WTC11 (cell line): ENCODE data around the gene HNF1B. TPM values are rescaled to one million over a fixed set of nuclear protein-coding genes. Genes with fewer than 3 reads are reported as not detected.

Source experiments
- ATAC-seq: fragments of 200-7000 bp; cut with Tn5 transposase; 2 replicates; pipeline ENCODE4 v1.10.0; 2021; ENCODE audit warnings: mild to moderate bottlenecking, moderate library complexity
- CTCF ChIA-PET: fragments of 300-600 bp; sonication (Branson Sonifier 250); formaldehyde crosslinking; loops from one replicate; lab custom pipeline; 2021; ENCODE audit warnings: antibody characterized with exemption; lab: Charles Lee
- POLR2A ChIA-PET: fragments of 350-600 bp; sonication (Branson Sonifier 250); formaldehyde crosslinking; loops from one replicate; lab custom pipeline; 2021; ENCODE audit warnings: antibody characterized with exemption; lab: Charles Lee
- DNase-seq: peaks from one replicate; pipeline ENCODE4 v3.0.0; 2021; ENCODE audit warnings: low spot score
- H3K27ac Mint-ChIP-seq: 2 replicates; pipeline ENCODE4 v1.8.0; 2021; ENCODE audit warnings: mixed read lengths
- H3K27me3 Mint-ChIP-seq: 2 replicates; pipeline ENCODE4 v1.8.0; 2021; ENCODE audit warnings: low read depth, mild to moderate bottlenecking, moderate library complexity, mixed read lengths
- H3K36me3 Mint-ChIP-seq: 2 replicates; pipeline ENCODE4 v1.8.0; 2021; ENCODE audit warnings: mixed read lengths
- H3K4me1 Mint-ChIP-seq: 2 replicates; pipeline ENCODE4 v1.8.0; 2022; ENCODE audit warnings: mixed read lengths
- H3K4me3 Mint-ChIP-seq: 2 replicates; pipeline ENCODE4 v1.8.0; 2021; ENCODE audit warnings: mild to moderate bottlenecking, moderate library complexity, mixed read lengths
- H3K9me3 Mint-ChIP-seq: 2 replicates; pipeline ENCODE4 v1.8.0; 2021; ENCODE audit warnings: mixed read lengths
- AR ChIP-seq: fragments of 250-450 bp; sonication (Bioruptor Pico); IDR thresholded peaks from 2 replicates; pipeline ENCODE4 v1.9.0; 2021; ENCODE audit warnings: mild to moderate bottlenecking
- ATF1 ChIP-seq: sonication (generic); formaldehyde crosslinking; IDR thresholded peaks from 2 replicates; pipeline ENCODE4 v1.8.1; 2023; ENCODE audit warnings: mild to moderate bottlenecking, moderate library complexity, missing genetic modification reagents
- ATF6 ChIP-seq: sonication (generic); formaldehyde crosslinking; IDR thresholded peaks from 2 replicates; pipeline ENCODE4 v1.8.1; 2023; ENCODE audit warnings: mild to moderate bottlenecking, missing genetic modification reagents
- FOXP1 ChIP-seq: sonication (generic); formaldehyde crosslinking; IDR thresholded peaks from 2 replicates; pipeline ENCODE4 v1.8.0; 2022; ENCODE audit warnings: missing genetic modification reagents, mild to moderate bottlenecking, moderate library complexity, borderline replicate concordance
- GTF2I ChIP-seq: fragments of 250-450 bp; sonication (Bioruptor Pico); conservative IDR thresholded peaks from 2 replicates; pipeline ENCODE4 v1.4.0; 2021; ENCODE audit warnings: mild to moderate bottlenecking
- HMGXB4 ChIP-seq: sonication (generic); formaldehyde crosslinking; IDR thresholded peaks from 2 replicates; pipeline ENCODE4 v1.8.1; 2023; ENCODE audit warnings: mild to moderate bottlenecking, moderate library complexity, missing genetic modification reagents
- IRF1 ChIP-seq: sonication (generic); formaldehyde crosslinking; IDR thresholded peaks from 2 replicates; pipeline ENCODE4 v1.8.0; 2023; ENCODE audit warnings: missing genetic modification reagents
- JAZF1 ChIP-seq: fragments of 250-450 bp; sonication (Bioruptor Pico); IDR thresholded peaks from 2 replicates; pipeline ENCODE4 v1.9.0; 2021; ENCODE audit warnings: moderate library complexity, mild to moderate bottlenecking, inconsistent platforms
- MYBL2 ChIP-seq: sonication (generic); formaldehyde crosslinking; IDR thresholded peaks from 2 replicates; pipeline ENCODE4 v1.8.1; 2023; ENCODE audit warnings: mild to moderate bottlenecking, moderate library complexity, missing genetic modification reagents
- NFE2L1 ChIP-seq: sonication (generic); formaldehyde crosslinking; IDR thresholded peaks from 2 replicates; pipeline ENCODE4 v1.8.1; 2023; ENCODE audit warnings: missing genetic modification reagents
- NFYB ChIP-seq: sonication (generic); formaldehyde crosslinking; conservative IDR thresholded peaks from 2 replicates; pipeline ENCODE4 v1.8.0; 2022; ENCODE audit warnings: low read depth, missing genetic modification reagents
- PREB ChIP-seq: sonication (generic); formaldehyde crosslinking; IDR thresholded peaks from 2 replicates; pipeline ENCODE4 v1.8.1; 2022; ENCODE audit warnings: mild to moderate bottlenecking, missing genetic modification reagents, moderate library complexity, borderline replicate concordance
- USF1 ChIP-seq: sonication (generic); formaldehyde crosslinking; IDR thresholded peaks from 2 replicates; pipeline ENCODE4 v1.8.0; 2022; ENCODE audit warnings: mild to moderate bottlenecking, missing genetic modification reagents
- ZNF263 ChIP-seq: sonication (generic); formaldehyde crosslinking; IDR thresholded peaks from 2 replicates; pipeline ENCODE4 v1.8.1; 2022; ENCODE audit warnings: low read depth, mild to moderate bottlenecking, moderate library complexity, missing genetic modification reagents
- ZNF396 ChIP-seq: fragments of 250-450 bp; sonication (Bioruptor Pico); IDR thresholded peaks from 2 replicates; pipeline ENCODE4 v1.8.0; 2021; ENCODE audit warnings: mild to moderate bottlenecking, moderate library complexity, borderline replicate concordance
- ZNF416 ChIP-seq: fragments of 250-450 bp; sonication (Bioruptor Pico); IDR thresholded peaks from 2 replicates; pipeline ENCODE4 v1.9.0; 2021; ENCODE audit warnings: mild to moderate bottlenecking, inconsistent platforms
- ZNF423 ChIP-seq: fragments of 250-450 bp; sonication (Bioruptor Pico); IDR thresholded peaks from 2 replicates; pipeline ENCODE4 v2.1.2; 2022; ENCODE audit warnings: mild to moderate bottlenecking, moderate library complexity
- ZNF671 ChIP-seq: fragments of 250-450 bp; sonication (Bioruptor Pico); IDR thresholded peaks from 2 replicates; pipeline ENCODE4 v1.8.0; 2021; ENCODE audit warnings: mild to moderate bottlenecking
- total RNA-seq: library from RNA; stranded (reverse); gene quantifications from 3 replicates; pipeline ENCODE4 v1.2.3, GENCODE V29; 2021
- TF ChIP-seq, protein P1 (sequence below): sonication (generic); formaldehyde crosslinking; IDR thresholded peaks from 2 replicates; pipeline ENCODE4 v1.8.0; 2022; ENCODE audit warnings: mild to moderate bottlenecking, missing genetic modification reagents

HNF1B gene
- total RNA-seq, 1 experiment from 2014 or later = 0.26 TPM

- Mint-ChIP-seq H3K36me3 (no peaks in the 10 kb centered on the region), H3K4me1 (peaks cover 24% of the 10 kb centered on the region), H3K4me3 (peak overlapping the region; percentile 81), H3K9me3 (no peaks in the 10 kb centered on the region), H3K27ac (no peak overlapping the region), H3K27me3 (peaks cover 86% of the 10 kb centered on the region)
- ChIA-PET CTCF (interaction anchor here (0.9 to 2.9 kb wide), 4 partner anchors 24 to 137 kb away, joined by 4 to 20 read pairs (median 6); partner anchors contain the start of gene SYNRG), POLR2A (interaction anchor here (0.5 to 0.6 kb wide), 2 partner anchors 15 to 24 kb away, joined by 3 to 8 read pairs; no protein-coding TSS in a partner anchor)
- ATAC-seq (no peak), DNase-seq (no peak)
- TF ChIP-seq ZNF423 (CRISPR knock-in tag) (peak; percentile 15; the same call in 1 of the 2 replicates), USF1 (CRISPR knock-in tag) (no peak), IRF1 (CRISPR knock-in tag) (no peak), MYBL2 (CRISPR knock-in tag) (no peak)
These were observed 1.1 kb upstream of the HNF1B start for GRCh38 chr17:37745801-37746426.

DNA sequence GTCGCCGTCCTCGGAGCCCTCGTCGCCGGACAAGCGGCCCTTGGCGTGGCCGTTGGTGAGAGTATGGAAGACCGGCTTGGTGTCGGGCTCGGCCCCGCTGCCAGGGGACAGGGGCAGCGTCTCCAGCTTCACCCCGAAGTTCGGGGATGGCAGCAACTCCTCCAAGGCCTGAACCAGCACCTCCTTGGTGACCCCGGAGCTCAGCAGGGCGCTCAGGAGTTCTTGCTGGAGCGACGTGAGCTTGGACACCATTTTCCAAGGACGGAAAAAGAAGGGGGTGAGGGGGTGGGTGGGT is 279 bp downstream of the HNF1B start:
- CTCF ChIA-PET = interaction anchor here (0.6 to 2.9 kb wide), 8 partner anchors 20 to 824 kb away, joined by 3 to 20 read pairs (median 4); partner anchors contain the start of gene SYNRG
- Mint-ChIP-seq H3K27me3 (peaks cover 96% of the 10 kb centered on the region), H3K4me3 (peak overlapping the region; percentile 81), H3K36me3 (no peaks in the 10 kb centered on the region), H3K9me3 (no peaks in the 10 kb centered on the region), H3K27ac (no peak overlapping the region), H3K4me1 (peaks cover 24% of the 10 kb centered on the region)
- POLR2A ChIA-PET = interaction anchor here (0.6 kb wide), 1 partner anchor 136 kb away, joined by 4 read pairs; the partner anchor contains the start of gene SYNRG
- no peak for DNase-seq
- ATAC-seq = no peak
- TF ChIP-seq GTF2I (CRISPR knock-in tag) = no peak

DNA sequence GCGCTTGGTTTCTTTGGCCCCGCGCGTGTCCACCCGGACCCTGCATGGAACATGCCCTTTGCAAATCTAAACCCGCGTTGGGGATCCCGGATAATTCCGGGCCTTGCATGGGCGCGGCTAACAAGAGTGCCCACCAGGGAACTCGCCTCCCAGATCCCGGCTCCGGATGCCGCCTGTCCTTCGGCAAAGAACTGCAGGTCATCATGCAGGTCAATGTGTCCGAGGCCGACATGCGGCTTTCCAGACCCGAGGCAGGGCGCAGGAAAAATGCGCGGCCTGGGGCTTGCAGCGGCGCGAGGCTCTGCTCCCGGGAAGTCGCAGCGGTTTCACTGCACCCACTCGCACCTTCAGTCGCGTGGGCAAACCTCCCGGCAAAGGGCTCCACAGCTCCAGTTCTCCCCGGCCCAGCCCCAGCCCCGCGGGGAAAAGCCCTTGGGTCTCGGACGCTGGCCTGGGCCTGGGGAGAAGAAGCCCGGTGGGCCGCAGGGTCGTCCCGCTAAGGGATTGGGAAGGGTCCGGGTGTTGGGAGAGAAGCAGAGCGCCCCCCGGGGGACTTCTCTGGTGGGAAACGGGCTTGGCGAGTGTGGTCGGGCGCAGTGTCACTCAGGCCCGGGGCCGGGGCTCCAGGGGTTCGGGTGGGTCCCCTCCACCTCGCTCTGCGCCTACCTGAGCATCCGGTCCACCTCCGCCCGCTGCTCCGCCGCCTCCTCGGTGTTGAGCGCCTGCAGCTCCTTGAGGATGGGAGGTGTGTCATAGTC is 805 bp downstream of the HNF1B start:
- ATAC-seq (peak; percentile 19), DNase-seq (peak; percentile 54)
- CTCF ChIA-PET = interaction anchor here (0.5 to 2.9 kb wide), 8 partner anchors 19 to 823 kb away, joined by 3 to 20 read pairs (median 4); no protein-coding TSS in a partner anchor
- H3K27me3 Mint-ChIP-seq = peaks cover 99% of the 10 kb centered on the region
- no peaks in the 10 kb centered on the region for H3K9me3 Mint-ChIP-seq
- H3K27ac Mint-ChIP-seq = no peak overlapping the region
- H3K36me3 Mint-ChIP-seq = no peaks in the 10 kb centered on the region
- peak overlapping the region; percentile 81 for H3K4me3 Mint-ChIP-seq
- POLR2A ChIA-PET = interaction anchor here (0.6 kb wide), 1 partner anchor 135 kb away, joined by 4 read pairs; the partner anchor contains the start of gene SYNRG
- peaks cover 24% of the 10 kb centered on the region for H3K4me1 Mint-ChIP-seq
- no peak for TF ChIP-seq HMGXB4 (CRISPR knock-in tag)
- TF ChIP-seq JAZF1 (CRISPR knock-in tag) = no peak
- TF ChIP-seq USF1 (CRISPR knock-in tag) = no peak
- no peak for TF ChIP-seq ZNF396 (CRISPR knock-in tag)
- no peak for TF ChIP-seq FOXP1 (CRISPR knock-in tag)
- TF ChIP-seq ATF1 (CRISPR knock-in tag) = no peak
- TF ChIP-seq ZNF671 = no peak
- TF ChIP-seq NFE2L1 (CRISPR knock-in tag) = no peak
- TF ChIP-seq ZNF263 (CRISPR knock-in tag) = no peak
- no peak for TF ChIP-seq ATF6
- no peak for TF ChIP-seq PREB (CRISPR knock-in tag)
- TF ChIP-seq, protein P1, sequence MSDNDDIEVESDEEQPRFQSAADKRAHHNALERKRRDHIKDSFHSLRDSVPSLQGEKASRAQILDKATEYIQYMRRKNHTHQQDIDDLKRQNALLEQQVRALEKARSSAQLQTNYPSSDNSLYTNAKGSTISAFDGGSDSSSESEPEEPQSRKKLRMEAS (CRISPR knock-in tag) = no peak
- no peak for TF ChIP-seq NFYB (CRISPR knock-in tag)
- TF ChIP-seq AR (CRISPR knock-in tag) = no peak
- TF ChIP-seq ZNF416 = no peak
